ENCODE measurements around the gene TRA2B.

The TRA2B gene

GRCh38 chr3:185949515-185949914 is 11.7 kb upstream of the TRA2B start:
- no peaks in the 10 kb centered on the region for H3K9me2 ChIP-seq (replicated peaks; ENCODE audit: insufficient read depth, low read length)
- no peak overlapping the region for H2AFZ ChIP-seq (ENCODE audit: low read length)
- no peak overlapping the region for H3K4me3 ChIP-seq (ENCODE audit: low read length)
- H3K36me3 ChIP-seq (replicated peaks; ENCODE audit: insufficient read depth, low read length), result no peaks in the 10 kb centered on the region
- no peaks in the 10 kb centered on the region for H3K79me2 ChIP-seq (ENCODE audit: low read length)
- no peaks in the 10 kb centered on the region for H3K9me3 ChIP-seq (replicated peaks; ENCODE audit: insufficient read depth, low read length)
- no peak overlapping the region for H3K9ac ChIP-seq (ENCODE audit: low read length)
- H3K4me2 ChIP-seq (ENCODE audit: low read depth, low read length), result no peak overlapping the region
- H4K20me1 ChIP-seq (ENCODE audit: insufficient read depth, low read length), result no peaks in the 10 kb centered on the region
- H3F3A ChIP-seq (ENCODE audit: insufficient read depth, low read length), result no peaks in the 10 kb centered on the region
- H3K27ac ChIP-seq (ENCODE audit: low read length), result no peak overlapping the region
- H3K4me1 ChIP-seq (ENCODE audit: low read length), result no peaks in the 10 kb centered on the region
- TF ChIP-seq CTCF (IDR thresholded peaks at IDR 0.05; ENCODE audit: low read length) (no peak), EZH2phosphoT487 (IDR thresholded peaks at IDR 0.05; ENCODE audit: low read length) (no peak), EZH2 (optimal IDR thresholded peaks at IDR 0.05; ENCODE audit: low read depth, low read length) (no peak)
- no peak for DNase-seq
- H3K27me3 ChIP-seq (replicated peaks; ENCODE audit: insufficient read depth, low read length), result no peaks in the 10 kb centered on the region

DNA sequence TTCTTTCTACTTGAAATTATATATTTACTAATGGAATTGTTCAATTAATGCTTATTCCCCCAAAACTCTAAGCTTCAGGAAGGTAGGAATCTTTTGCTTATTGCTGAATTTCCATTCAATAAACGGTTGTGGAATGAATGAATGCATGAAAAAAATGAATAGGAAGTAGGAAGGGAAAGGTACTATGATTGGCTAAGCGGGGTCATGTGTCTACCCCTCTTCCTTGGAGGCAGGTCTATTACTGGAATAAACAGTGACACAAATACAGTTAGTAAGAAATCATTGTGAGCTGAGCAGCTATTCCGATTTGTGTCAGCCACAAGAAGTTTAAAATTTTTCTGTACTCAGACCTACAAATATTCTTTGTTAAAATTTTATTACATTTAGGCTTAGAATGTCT is 10.5 kb upstream of the TRA2B start:
- Histone ChIP-seq H3K27ac (ENCODE audit: low read length) (no peak overlapping the region), H3K4me3 (ENCODE audit: low read length) (no peak overlapping the region), H3F3A (ENCODE audit: insufficient read depth, low read length) (peaks cover under 1% of the 10 kb centered on the region; the same call in 1 of the 2 replicates), H4K20me1 (ENCODE audit: insufficient read depth, low read length) (no peaks in the 10 kb centered on the region), H3K4me1 (ENCODE audit: low read length) (peaks cover 4% of the 10 kb centered on the region), H3K9ac (ENCODE audit: low read length) (no peak overlapping the region), H3K79me2 (ENCODE audit: low read length) (no peaks in the 10 kb centered on the region), H3K36me3 (replicated peaks; ENCODE audit: insufficient read depth, low read length) (no peaks in the 10 kb centered on the region), H3K4me2 (ENCODE audit: low read depth, low read length) (no peak overlapping the region), H2AFZ (ENCODE audit: low read length) (no peak overlapping the region), H3K27me3 (replicated peaks; ENCODE audit: insufficient read depth, low read length) (no peaks in the 10 kb centered on the region), H3K9me3 (replicated peaks; ENCODE audit: insufficient read depth, low read length) (no peaks in the 10 kb centered on the region), H3K9me2 (replicated peaks; ENCODE audit: insufficient read depth, low read length) (no peaks in the 10 kb centered on the region)
- no peak for DNase-seq
- TF ChIP-seq CTCF (IDR thresholded peaks at IDR 0.05; ENCODE audit: low read length) (no peak), EZH2 (optimal IDR thresholded peaks at IDR 0.05; ENCODE audit: low read depth, low read length) (no peak), EZH2phosphoT487 (IDR thresholded peaks at IDR 0.05; ENCODE audit: low read length) (no peak)

DNA sequence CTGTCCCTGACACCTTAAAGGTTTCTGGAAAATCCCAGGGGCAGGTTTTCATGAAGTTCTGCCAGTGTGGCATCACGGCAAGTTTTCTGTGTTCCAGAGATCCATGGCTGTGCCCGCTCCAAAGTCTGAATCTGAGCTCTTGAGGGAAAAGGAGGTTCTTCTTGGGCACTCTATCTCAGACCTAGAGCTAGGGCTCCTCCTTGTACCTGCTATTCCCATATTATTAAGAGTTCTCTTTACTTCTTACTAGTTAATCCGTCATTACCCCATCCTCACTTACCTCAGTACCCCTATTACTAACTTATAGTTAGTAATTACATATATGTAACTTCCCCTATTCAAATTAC is 5.9 kb upstream of the TRA2B start:
- H3K27me3 ChIP-seq (replicated peaks; ENCODE audit: insufficient read depth, low read length), result no peaks in the 10 kb centered on the region
- no peaks in the 10 kb centered on the region for H4K20me1 ChIP-seq (ENCODE audit: insufficient read depth, low read length)
- H3K79me2 ChIP-seq (ENCODE audit: low read length), result no peaks in the 10 kb centered on the region
- H3F3A ChIP-seq (ENCODE audit: insufficient read depth, low read length), result peaks cover 10% of the 10 kb centered on the region; the same call in 1 of the 2 replicates
- H3K9me2 ChIP-seq (replicated peaks; ENCODE audit: insufficient read depth, low read length), result no peaks in the 10 kb centered on the region
- H3K9ac ChIP-seq (ENCODE audit: low read length), result no peak overlapping the region
- no peak overlapping the region for H3K4me3 ChIP-seq (ENCODE audit: low read length)
- peaks cover 19% of the 10 kb centered on the region for H3K4me1 ChIP-seq (ENCODE audit: low read length)
- DNase-seq, result no peak
- no peaks in the 10 kb centered on the region for H3K36me3 ChIP-seq (replicated peaks; ENCODE audit: insufficient read depth, low read length)
- peak overlapping the region; percentile 43 for H2AFZ ChIP-seq (ENCODE audit: low read length)
- H3K9me3 ChIP-seq (replicated peaks; ENCODE audit: insufficient read depth, low read length), result no peaks in the 10 kb centered on the region
- peak overlapping the region; percentile 58; the same call in 1 of the 2 replicates for H3K4me2 ChIP-seq (ENCODE audit: low read depth, low read length)
- H3K27ac ChIP-seq (ENCODE audit: low read length), result no peak overlapping the region
- no peak; the same call in 1 of the 2 replicates for TF ChIP-seq CTCF (IDR thresholded peaks at IDR 0.05; ENCODE audit: low read length)
- no peak for TF ChIP-seq EZH2 (optimal IDR thresholded peaks at IDR 0.05; ENCODE audit: low read depth, low read length)
- TF ChIP-seq EZH2phosphoT487 (IDR thresholded peaks at IDR 0.05; ENCODE audit: low read length), result no peak

All from MM.1S (cell line).